Astrocyte of the cerebellum (primary cell): Measurements from ENCODE around the gene GNG12.

Experiments used
- DNase-seq: peaks from one replicate; pipeline ENCODE4 v3.0.0-alpha.2; 2011; ENCODE audit warnings: low read depth
- H3K4me3 ChIP-seq: 2 replicates; pipeline ENCODE4 v1.5.1; 2011; ENCODE audit warnings: mild to moderate bottlenecking, low read depth, low read length, moderate library complexity
- in situ Hi-C: cut with HindIII; loops from 2 replicates; pipeline ENCODE4 v1.10.0; 2017; ENCODE audit warnings: low sequenced_read_pairs
- TF ChIP-seq, protein P1 (sequence below): IDR thresholded peaks from 2 replicates; pipeline ENCODE4 v1.5.1; 2012; ENCODE audit warnings: low read length, low read depth, moderate library complexity, mild to moderate bottlenecking; ENCODE audit errors: missing control alignments

The GNG12 gene

DNA sequence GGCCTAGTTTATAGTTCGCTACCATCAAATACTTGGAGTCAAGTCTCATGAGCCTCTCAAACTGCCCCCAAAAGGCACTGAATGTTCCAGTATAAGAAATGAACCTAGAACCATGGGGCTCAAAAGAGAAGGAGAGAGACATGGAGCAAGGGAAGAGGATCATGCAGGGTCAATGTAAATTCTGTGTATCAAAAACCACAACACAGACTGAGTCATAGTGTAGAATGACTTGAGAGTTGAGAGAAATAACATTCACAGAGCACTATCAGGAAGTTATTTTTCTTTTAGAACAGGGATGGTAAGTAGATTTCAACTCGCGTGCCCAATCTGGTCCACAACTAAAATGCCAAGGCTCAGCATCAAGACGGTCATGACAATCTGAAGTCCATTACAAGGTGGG lies 59.8 kb downstream of the GNG12 start:
- TF ChIP-seq, protein P1, sequence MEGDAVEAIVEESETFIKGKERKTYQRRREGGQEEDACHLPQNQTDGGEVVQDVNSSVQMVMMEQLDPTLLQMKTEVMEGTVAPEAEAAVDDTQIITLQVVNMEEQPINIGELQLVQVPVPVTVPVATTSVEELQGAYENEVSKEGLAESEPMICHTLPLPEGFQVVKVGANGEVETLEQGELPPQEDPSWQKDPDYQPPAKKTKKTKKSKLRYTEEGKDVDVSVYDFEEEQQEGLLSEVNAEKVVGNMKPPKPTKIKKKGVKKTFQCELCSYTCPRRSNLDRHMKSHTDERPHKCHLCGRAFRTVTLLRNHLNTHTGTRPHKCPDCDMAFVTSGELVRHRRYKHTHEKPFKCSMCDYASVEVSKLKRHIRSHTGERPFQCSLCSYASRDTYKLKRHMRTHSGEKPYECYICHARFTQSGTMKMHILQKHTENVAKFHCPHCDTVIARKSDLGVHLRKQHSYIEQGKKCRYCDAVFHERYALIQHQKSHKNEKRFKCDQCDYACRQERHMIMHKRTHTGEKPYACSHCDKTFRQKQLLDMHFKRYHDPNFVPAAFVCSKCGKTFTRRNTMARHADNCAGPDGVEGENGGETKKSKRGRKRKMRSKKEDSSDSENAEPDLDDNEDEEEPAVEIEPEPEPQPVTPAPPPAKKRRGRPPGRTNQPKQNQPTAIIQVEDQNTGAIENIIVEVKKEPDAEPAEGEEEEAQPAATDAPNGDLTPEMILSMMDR, result no peak
- H3K4me3 ChIP-seq, result no peak overlapping the region
- in situ Hi-C loops, result loop anchor here (25.0 kb wide), 1 partner anchor 236 kb away; no protein-coding TSS in a partner anchor
- no peak for DNase-seq

DNA sequence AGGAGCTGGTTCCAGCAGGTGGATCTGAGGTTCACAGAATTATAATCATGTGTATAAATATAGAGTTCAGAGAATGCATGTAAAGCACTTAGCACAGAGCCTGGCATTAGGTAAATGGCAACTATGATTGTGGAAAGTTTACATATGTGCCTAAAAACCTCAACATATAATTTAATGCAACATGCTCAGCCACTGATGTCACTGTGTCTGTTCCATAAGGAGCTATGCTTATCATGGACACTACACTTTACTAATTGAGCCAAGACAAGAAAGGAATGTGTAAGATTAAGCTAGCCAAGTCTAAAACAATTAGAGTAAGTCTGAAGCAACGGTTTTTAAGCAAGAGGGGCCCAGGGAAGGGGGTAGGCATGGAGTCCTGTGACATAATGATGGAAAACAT lies 61.5 kb downstream of the GNG12 start:
- H3K4me3 ChIP-seq, result no peak overlapping the region
- TF ChIP-seq, protein P1, result no peak
- no peak for DNase-seq
- in situ Hi-C loops, result loop anchor here (25.0 kb wide), 1 partner anchor 234 kb away; no protein-coding TSS in a partner anchor

DNA sequence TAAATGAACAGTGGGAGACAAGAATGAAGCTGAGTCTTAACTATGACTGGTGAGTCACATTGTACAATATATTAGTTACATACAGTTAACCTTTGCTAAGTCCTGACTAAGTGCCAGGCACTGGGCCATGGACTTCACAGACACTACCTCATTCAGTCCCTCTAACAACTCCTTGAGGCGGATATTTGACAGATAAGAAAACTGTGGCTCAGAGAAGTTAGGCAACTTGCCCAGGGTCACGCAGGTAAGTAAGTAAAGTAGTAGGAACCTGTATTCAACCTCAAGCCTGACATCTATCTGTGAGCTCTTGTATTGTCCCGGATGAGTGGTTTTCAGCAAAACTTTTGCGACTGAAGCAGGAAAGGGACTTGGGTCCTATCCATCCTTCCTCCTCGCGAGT lies 62.1 kb downstream of the GNG12 start:
- TF ChIP-seq, protein P1, result no peak
- no peak overlapping the region for H3K4me3 ChIP-seq
- DNase-seq, result no peak
- in situ Hi-C loops, result loop anchor here (25.0 kb wide), 1 partner anchor 234 kb away; no protein-coding TSS in a partner anchor

DNA sequence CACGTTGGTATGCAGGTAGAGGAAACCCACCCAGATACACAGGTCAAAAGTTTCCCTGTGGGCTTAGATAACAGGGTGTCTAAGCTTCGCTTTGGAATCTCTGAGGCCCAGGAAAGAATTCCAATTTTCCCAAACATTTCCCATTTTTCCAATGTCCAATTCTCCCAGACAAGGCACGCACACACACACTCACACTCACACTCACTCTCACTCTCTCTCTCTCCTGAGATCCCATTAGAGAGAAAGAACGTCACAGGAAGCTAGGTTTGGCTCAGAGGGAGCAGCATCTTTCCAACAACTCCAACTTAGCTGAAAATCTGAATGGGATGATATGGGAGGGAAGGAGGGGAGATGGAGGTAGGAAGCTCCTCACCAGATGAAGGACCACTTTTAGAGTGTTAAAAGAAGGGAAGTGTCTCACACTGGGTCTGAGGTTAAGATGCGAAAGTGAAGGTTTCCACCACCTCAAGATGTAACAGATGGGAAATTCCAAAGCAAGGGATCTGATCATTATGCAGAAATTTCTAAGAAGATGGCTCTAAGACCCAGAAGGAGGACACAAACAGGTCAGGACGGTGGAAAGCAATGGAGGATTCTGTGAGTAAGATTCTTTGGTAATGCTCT lies 63.5 kb downstream of the GNG12 start:
- TF ChIP-seq, protein P1, result no peak
- DNase-seq, result no peak
- no peak overlapping the region for H3K4me3 ChIP-seq
- in situ Hi-C loops, result loop anchor here (25.0 kb wide), 1 partner anchor 232 kb away; no protein-coding TSS in a partner anchor

DNA sequence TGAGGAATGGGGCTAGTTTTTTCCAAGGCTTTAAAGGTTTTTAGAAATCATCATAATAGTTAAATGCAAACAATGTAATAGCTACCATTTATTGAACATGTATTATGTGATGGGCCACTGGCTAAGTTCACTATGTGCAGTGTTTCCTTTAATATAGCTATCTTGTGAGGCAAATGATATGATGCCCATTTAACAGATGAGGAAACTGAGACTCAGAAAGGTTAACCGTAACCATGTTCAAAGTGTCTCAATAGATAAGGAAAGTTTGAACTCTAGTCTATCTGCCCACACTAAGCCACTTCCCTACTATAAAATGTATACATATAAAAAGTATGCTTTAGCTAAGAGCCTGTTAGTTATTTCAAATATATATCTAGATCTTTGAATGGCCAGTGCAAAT lies 64.8 kb downstream of the GNG12 start:
- TF ChIP-seq, protein P1, result no peak
- in situ Hi-C loops, result loop anchor here (25.0 kb wide), 1 partner anchor 231 kb away; no protein-coding TSS in a partner anchor

GRCh38 chr1:67767103-67767782 lies 66.0 kb downstream of the GNG12 start:
- TF ChIP-seq, protein P1, result no peak
- DNase-seq, result no peak
- H3K4me3 ChIP-seq, result no peak overlapping the region
- in situ Hi-C loops, result loop anchor here (25.0 kb wide), 1 partner anchor 230 kb away; no protein-coding TSS in a partner anchor

More for the DNA sequence above, 64.8 kb downstream of the GNG12 start:
- H3K4me3 ChIP-seq, result no peak overlapping the region
- no peak for DNase-seq
